Lower lobe of right lung (tissue), 2 donors: ENCODE data around the gene SEC24D. TPM values are rescaled to one million over a fixed set of nuclear protein-coding genes. Genes with fewer than 3 reads are reported as not detected.

Experiments
- ATAC-seq, 2 donors: fragments of 200-7000 bp; cut with Tn5 transposase; one replicate each; pipeline ENCODE4 v1.9.1; 2020 to 2022; ENCODE audit warnings: mild to moderate bottlenecking in 2 of 2, moderate library complexity in 2 of 2
- DNase-seq: peaks from one replicate; pipeline ENCODE4 v3.0.0-alpha.2; 2020
- H3K27ac ChIP-seq: fragments of 200-600 bp; one replicate; pipeline ENCODE4 v1.8.0; 2022
- H3K27me3 ChIP-seq: fragments of 200-600 bp; one replicate; pipeline ENCODE4 v1.8.0; 2022; ENCODE audit warnings: low read depth
- H3K36me3 ChIP-seq: fragments of 200-600 bp; one replicate; pipeline ENCODE4 v1.8.0; 2022; ENCODE audit warnings: mild to moderate bottlenecking
- H3K4me1 ChIP-seq: fragments of 200-600 bp; one replicate; pipeline ENCODE4 v1.8.0; 2022
- H3K4me3 ChIP-seq: fragments of 200-600 bp; one replicate; pipeline ENCODE4 v1.8.0; 2022; ENCODE audit warnings: mild to moderate bottlenecking
- H3K9me3 ChIP-seq: fragments of 200-600 bp; one replicate; pipeline ENCODE4 v1.8.0; 2022
- intact Hi-C: fragments of 100-400 bp; cut with DNase I; formaldehyde crosslinking; loops from one replicate; pipeline ENCODE4 v1.11.0; 2022
- total RNA-seq: library from RNA; stranded (reverse); fragmentation: NEBNext Ultra II Directional; extraction: Animal tissue kit (Norgen Biotek cat#: 25700); gene quantifications from one replicate; pipeline ENCODE4 v1.2.1, GENCODE V29; 2021
- TF ChIP-seq, protein P1 (sequence below): fragments of 200-600 bp; IDR thresholded peaks from one replicate; pipeline ENCODE4 v1.8.0; 2022; ENCODE audit warnings: antibody characterized with exemption, mild to moderate bottlenecking
- donor health status: DM: no; HTN: yes; CAD: no; lungs with severe emphysema.

SEC24D gene
- total RNA-seq, 1 donor from 2014 or later, result 45.7 TPM

DNA sequence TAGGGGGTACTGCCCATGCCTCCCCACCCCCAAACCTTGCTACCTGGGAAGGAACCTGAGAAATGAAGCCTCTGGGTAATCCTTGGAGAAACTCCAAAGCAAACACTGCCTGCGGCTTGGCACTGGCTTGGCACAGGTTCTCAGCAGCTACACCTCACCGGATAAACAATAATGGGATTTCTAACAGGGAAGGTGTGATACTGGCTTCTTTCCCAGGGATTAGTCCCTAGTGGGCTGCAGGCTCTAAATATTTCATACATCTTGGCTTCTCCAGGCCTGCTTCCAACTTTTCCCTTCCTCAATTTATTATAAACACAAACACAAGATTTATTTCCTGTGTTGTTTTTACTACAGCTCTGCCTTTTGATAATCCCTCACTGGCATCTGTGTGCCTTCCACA is 12.5 kb downstream of the SEC24D start:
- peak; percentile 49 to 61 for ATAC-seq
- H3K4me3 ChIP-seq, result no peak overlapping the region
- no peak for DNase-seq
- TF ChIP-seq, protein P1, sequence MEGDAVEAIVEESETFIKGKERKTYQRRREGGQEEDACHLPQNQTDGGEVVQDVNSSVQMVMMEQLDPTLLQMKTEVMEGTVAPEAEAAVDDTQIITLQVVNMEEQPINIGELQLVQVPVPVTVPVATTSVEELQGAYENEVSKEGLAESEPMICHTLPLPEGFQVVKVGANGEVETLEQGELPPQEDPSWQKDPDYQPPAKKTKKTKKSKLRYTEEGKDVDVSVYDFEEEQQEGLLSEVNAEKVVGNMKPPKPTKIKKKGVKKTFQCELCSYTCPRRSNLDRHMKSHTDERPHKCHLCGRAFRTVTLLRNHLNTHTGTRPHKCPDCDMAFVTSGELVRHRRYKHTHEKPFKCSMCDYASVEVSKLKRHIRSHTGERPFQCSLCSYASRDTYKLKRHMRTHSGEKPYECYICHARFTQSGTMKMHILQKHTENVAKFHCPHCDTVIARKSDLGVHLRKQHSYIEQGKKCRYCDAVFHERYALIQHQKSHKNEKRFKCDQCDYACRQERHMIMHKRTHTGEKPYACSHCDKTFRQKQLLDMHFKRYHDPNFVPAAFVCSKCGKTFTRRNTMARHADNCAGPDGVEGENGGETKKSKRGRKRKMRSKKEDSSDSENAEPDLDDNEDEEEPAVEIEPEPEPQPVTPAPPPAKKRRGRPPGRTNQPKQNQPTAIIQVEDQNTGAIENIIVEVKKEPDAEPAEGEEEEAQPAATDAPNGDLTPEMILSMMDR, result no peak
- H3K9me3 ChIP-seq, result no peaks in the 10 kb centered on the region
- no peaks in the 10 kb centered on the region for H3K27me3 ChIP-seq
- peaks cover 32% of the 10 kb centered on the region for H3K36me3 ChIP-seq
- no peak overlapping the region for H3K27ac ChIP-seq
- intact Hi-C loops, result no loop called here
- H3K4me1 ChIP-seq, result peaks cover 28% of the 10 kb centered on the region

GRCh38 chr4:118821590-118822293 is 14.2 kb downstream of the SEC24D start:
- TF ChIP-seq, protein P1, result no peak
- Histone ChIP-seq H3K4me3 (no peak overlapping the region), H3K27ac (no peak overlapping the region), H3K9me3 (no peaks in the 10 kb centered on the region), H3K4me1 (peaks cover 17% of the 10 kb centered on the region), H3K27me3 (no peaks in the 10 kb centered on the region), H3K36me3 (peaks cover 37% of the 10 kb centered on the region)
- DNase-seq (no peak), ATAC-seq (no peak)
- intact Hi-C loops, result no loop called here

GRCh38 chr4:118817178-118817930 is 18.6 kb downstream of the SEC24D start:
- peaks cover 51% of the 10 kb centered on the region for H3K36me3 ChIP-seq
- no peaks in the 10 kb centered on the region for H3K4me1 ChIP-seq
- DNase-seq (no peak), ATAC-seq (no peak)
- H3K9me3 ChIP-seq, result no peaks in the 10 kb centered on the region
- H3K27me3 ChIP-seq, result no peaks in the 10 kb centered on the region
- intact Hi-C loops, result no loop called here
- H3K27ac ChIP-seq, result no peak overlapping the region
- no peak overlapping the region for H3K4me3 ChIP-seq
- TF ChIP-seq, protein P1, result no peak

GRCh38 chr4:118816538-118817177 is 19.3 kb downstream of the SEC24D start:
- H3K4me3 ChIP-seq, result no peak overlapping the region
- TF ChIP-seq, protein P1, result no peak
- peaks cover under 1% of the 10 kb centered on the region for H3K4me1 ChIP-seq
- DNase-seq, result no peak
- no peak overlapping the region for H3K27ac ChIP-seq
- H3K9me3 ChIP-seq, result no peaks in the 10 kb centered on the region
- H3K27me3 ChIP-seq, result no peaks in the 10 kb centered on the region
- intact Hi-C loops, result no loop called here
- H3K36me3 ChIP-seq, result peaks cover 51% of the 10 kb centered on the region
- ATAC-seq, result no peak

DNA sequence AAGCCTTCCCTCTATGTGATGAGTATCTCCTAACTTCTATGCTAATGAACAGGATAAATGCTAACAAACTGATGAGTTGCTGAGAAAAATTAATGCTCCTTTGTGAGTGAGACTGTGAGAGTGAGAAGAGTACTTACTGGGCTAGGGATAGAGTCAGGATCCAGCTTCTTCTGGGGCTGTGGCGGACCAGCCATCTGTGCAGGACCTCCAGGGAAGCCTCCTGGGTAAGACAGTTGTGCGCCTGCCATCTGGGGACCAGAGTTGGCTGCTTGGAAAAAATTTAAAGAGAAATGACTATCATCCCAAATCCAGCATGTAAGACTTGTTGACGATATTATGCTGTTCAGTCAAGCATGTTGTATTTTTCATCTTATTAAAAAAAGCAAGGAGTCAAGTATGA is 21.0 kb downstream of the SEC24D start:
- H3K4me1 ChIP-seq, result peaks cover 12% of the 10 kb centered on the region
- intact Hi-C loops, result no loop called here
- H3K4me3 ChIP-seq, result no peak overlapping the region
- DNase-seq, result no peak
- H3K36me3 ChIP-seq, result peaks cover 65% of the 10 kb centered on the region
- no peak overlapping the region for H3K27ac ChIP-seq
- TF ChIP-seq, protein P1, result no peak
- no peaks in the 10 kb centered on the region for H3K9me3 ChIP-seq
- no peaks in the 10 kb centered on the region for H3K27me3 ChIP-seq
- ATAC-seq, result no peak
